Activated T-helper 1 cell treated with anti-CD3 and anti-CD28 coated beads, Interleukin-12 subunit alpha, Interleukin-12 subunit beta, Interleukin-2, Interleukin-4 antibody, amounts not matched to agents 30 ng/mL and 10 ng/mL and 1 ng/mL, durations not matched to agents 14 hours and 24 hours and 36 hours (primary cell): ENCODE results near the gene C1QL4. TPM values are rescaled to one million over a fixed set of nuclear protein-coding genes. Genes with fewer than 3 reads are reported as not detected.

ENCODE experiments used
- DNase-seq: peaks from one replicate; pipeline ENCODE4 v3.0.0; 2021; ENCODE audit warnings: low spot score
- H3K27ac Mint-ChIP-seq: one replicate; pipeline ENCODE4 v1.8.0; 2021; ENCODE audit warnings: mild to moderate bottlenecking, mixed read lengths
- H3K27me3 Mint-ChIP-seq: one replicate; pipeline ENCODE4 v1.8.0; 2022; ENCODE audit warnings: mild to moderate bottlenecking, moderate library complexity, mixed read lengths; ENCODE audit not compliant: insufficient read depth
- H3K36me3 Mint-ChIP-seq: one replicate; pipeline ENCODE4 v1.8.0; 2021; ENCODE audit warnings: low read depth, mixed read lengths
- H3K4me1 Mint-ChIP-seq: one replicate; pipeline ENCODE4 v1.8.0; 2021; ENCODE audit warnings: low read depth, mixed read lengths
- H3K4me3 Mint-ChIP-seq: one replicate; pipeline ENCODE4 v1.8.0; 2021; ENCODE audit warnings: mild to moderate bottlenecking, moderate library complexity, mixed read lengths
- H3K9me3 Mint-ChIP-seq: one replicate; pipeline ENCODE4 v1.8.0; 2021; ENCODE audit warnings: mixed read lengths
- intact Hi-C: fragments of 100-400 bp; cut with micrococcal nuclease; formaldehyde crosslinking; loops from one replicate; pipeline ENCODE4 v1.15.1; 2024
- total RNA-seq: library from RNA; stranded (reverse); gene quantifications from 2 replicates; pipeline ENCODE4 v1.2.3, GENCODE V29; 2022

C1QL4 gene
- total RNA-seq, 1 donor from 2014 or later: not detected

GRCh38 chr12:49345825-49346658 lies 9.1 kb upstream of the C1QL4 start:
- Mint-ChIP-seq H3K27me3 (peaks cover 63% of the 10 kb centered on the region), H3K36me3 (no peaks in the 10 kb centered on the region), H3K27ac (no peak overlapping the region), H3K9me3 (no peaks in the 10 kb centered on the region), H3K4me3 (peak overlapping the region; percentile 79), H3K4me1 (peaks cover 25% of the 10 kb centered on the region)
- intact Hi-C loops: loop anchor here (1.0 to 2.0 kb wide), 2 partner anchors 9 to 13 kb away; partner anchors contain the start of gene C1QL4
- DNase-seq: no peak

DNA sequence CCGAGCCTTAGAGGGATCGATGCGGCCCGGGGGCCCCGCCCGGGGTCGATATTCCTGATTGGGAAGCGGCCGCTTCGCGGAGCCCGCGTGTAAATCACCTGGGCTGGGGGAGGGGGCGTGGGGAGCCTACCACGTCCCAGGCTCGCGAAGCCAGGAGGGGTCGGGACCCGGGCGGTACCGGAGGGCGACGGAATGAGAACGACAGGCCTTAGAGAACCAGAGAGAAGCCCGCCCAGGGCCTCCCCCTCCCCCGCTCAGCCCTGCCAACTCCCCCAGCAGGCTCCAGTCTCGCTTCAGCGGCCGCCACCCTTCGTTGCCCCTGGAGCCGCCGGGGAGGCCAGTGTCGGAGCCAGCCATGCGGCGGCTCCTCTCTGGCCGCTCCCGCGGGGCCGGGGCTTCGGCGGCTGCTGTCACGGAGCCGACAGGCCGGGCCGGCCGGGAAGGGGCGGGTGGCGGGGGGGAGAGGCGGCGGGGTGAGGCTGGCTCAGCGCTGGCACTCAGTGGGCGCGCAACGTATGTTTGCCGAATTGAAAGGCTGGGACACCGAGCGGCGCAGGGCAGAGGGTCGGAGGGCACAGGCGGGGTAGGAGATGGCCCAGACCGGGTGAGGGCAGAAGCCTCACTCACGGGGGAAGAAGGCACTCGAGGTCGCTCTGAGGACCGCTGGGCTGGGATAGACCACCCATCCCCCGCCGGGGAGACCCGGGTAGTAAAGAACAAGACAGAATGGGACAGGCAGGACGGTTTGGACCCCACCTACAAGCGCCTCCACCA lies 8.2 kb upstream of the C1QL4 start:
- no peak overlapping the region for H3K27ac Mint-ChIP-seq
- H3K36me3 Mint-ChIP-seq: no peaks in the 10 kb centered on the region
- no peaks in the 10 kb centered on the region for H3K9me3 Mint-ChIP-seq
- H3K27me3 Mint-ChIP-seq: peaks cover 68% of the 10 kb centered on the region
- H3K4me3 Mint-ChIP-seq: peak overlapping the region; percentile 47
- DNase-seq: no peak
- intact Hi-C loops: no loop called here
- peaks cover 25% of the 10 kb centered on the region for H3K4me1 Mint-ChIP-seq

GRCh38 chr12:49344486-49345050 lies 7.6 kb upstream of the C1QL4 start:
- Mint-ChIP-seq H3K4me3 (no peak overlapping the region), H3K27ac (no peak overlapping the region), H3K36me3 (no peaks in the 10 kb centered on the region), H3K27me3 (peaks cover 73% of the 10 kb centered on the region), H3K9me3 (no peaks in the 10 kb centered on the region), H3K4me1 (peaks cover 25% of the 10 kb centered on the region)
- intact Hi-C loops: loop anchor here (5.0 kb wide), 4 partner anchors 212 to 362 kb away; partner anchors contain the start of genes DDN, DHH and TUBA1B
- DNase-seq: no peak

DNA sequence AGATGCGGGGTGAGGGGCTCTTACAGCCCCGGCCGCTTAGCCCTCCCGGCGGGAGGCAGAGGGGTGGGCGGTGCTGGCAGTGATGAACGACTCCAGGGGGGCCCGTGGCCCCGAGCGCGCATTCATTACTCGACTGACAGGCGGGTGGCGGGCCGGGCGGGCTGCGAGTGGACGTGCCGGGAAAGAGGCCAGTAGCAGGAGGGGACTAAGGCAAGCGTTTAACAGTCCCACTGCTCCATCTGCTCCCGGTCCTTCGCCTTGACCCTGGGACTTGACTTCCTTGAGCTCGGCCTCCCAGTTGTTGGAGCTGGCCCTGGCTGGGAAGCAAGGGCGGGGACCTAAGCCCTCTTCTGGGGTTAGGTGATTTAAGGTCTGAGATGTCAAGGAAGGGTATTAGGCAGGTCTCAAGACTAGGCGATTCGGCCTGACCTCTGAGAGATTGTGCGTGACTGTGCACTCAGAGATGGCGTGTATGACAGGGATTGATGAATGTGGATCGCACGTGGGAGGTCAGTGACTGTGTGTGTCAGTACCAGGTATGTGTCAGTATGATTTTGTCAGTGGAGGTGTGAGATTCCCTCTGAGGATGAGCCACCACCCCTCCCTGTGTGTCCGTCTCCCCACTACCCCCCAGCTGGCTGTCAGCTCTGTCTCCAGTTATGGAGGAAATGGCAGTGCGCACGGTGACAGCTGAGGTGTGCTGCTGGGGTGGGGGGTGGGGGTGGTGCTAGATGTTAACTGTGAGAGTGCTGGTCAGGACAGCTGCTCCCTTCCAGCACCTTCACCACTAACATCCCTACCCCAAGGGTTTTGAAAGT lies 6.1 kb upstream of the C1QL4 start:
- Mint-ChIP-seq H3K27ac (no peak overlapping the region), H3K36me3 (no peaks in the 10 kb centered on the region), H3K4me3 (peak overlapping the region; percentile 37), H3K27me3 (peaks cover 74% of the 10 kb centered on the region), H3K9me3 (no peaks in the 10 kb centered on the region), H3K4me1 (peaks cover 29% of the 10 kb centered on the region)
- intact Hi-C loops: loop anchor here (1.0 to 5.0 kb wide), 7 partner anchors 20 to 361 kb away; partner anchors contain the start of genes DDN, DHH, SPATS2 and TROAP
- no peak for DNase-seq

DNA sequence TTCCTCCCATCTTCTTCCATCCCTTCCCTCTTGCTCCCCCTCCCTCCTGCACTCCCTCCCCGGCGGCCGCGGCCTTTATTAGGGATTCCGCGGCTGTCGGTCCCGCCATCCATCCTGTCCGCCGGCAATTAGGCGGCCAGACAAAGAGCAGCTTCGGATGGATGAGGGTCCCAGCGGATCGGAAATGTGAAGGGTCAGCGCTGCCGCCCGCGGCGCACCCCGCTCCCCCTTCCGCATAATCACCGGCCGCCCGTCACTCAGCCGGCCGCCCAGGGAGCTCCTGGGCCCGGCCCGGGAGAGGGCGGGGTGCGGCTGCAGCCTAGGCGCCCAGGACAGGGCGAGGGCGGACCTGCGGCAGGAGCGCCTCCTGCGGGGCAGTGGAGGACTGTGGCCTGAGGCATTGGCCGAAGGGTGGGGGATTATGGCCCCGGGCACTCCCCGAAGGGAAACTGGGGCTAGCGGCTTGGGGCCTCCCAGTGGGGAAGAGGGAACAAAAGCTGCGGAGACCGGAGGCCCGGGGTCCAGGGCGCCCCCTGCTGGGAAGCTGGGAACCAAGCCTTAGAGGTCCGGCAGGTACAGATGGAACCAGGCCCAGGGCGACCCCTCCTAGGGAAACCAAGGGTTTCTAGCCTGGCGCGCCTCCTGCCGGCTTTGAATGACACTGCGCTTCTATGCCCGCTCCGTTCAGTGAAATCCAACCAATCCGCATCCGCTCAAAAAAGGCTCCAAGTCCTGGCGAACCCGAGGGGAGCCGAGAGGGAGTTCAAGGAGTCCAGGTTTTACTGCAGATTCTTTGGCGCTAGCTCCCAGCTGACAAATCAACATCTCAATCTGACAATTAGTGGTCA lies 5.3 kb upstream of the C1QL4 start:
- no peak overlapping the region for H3K27ac Mint-ChIP-seq
- H3K4me1 Mint-ChIP-seq: peaks cover 35% of the 10 kb centered on the region
- H3K4me3 Mint-ChIP-seq: peak overlapping the region; percentile 37

DNA sequence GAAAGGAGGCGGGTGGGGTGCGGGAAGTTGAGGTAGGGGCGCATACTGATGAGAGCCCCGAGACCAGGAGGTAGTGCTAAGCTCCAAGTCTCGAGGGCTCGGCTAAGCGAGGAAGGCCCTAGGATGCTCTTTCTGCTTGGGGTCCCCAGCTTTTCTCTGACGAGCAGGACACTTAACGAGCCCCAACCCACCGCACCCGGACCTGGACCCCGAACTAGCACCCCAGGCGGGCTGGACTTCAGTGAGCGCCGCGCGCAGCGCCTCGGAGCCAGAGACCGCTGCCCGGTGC lies 4.7 kb upstream of the C1QL4 start:
- peaks cover 32% of the 10 kb centered on the region for H3K4me1 Mint-ChIP-seq
- no peaks in the 10 kb centered on the region for H3K36me3 Mint-ChIP-seq
- H3K27me3 Mint-ChIP-seq: peaks cover 76% of the 10 kb centered on the region
- H3K9me3 Mint-ChIP-seq: no peaks in the 10 kb centered on the region
- H3K4me3 Mint-ChIP-seq: no peak overlapping the region
- no peak overlapping the region for H3K27ac Mint-ChIP-seq
- intact Hi-C loops: loop anchor here (1.0 to 5.0 kb wide), 7 partner anchors 18 to 359 kb away; partner anchors contain the start of genes DDN, DHH, SPATS2 and TROAP
- DNase-seq: no peak

More for the DNA sequence above, 5.3 kb upstream of the C1QL4 start:
- Mint-ChIP-seq H3K36me3 (no peaks in the 10 kb centered on the region), H3K27me3 (peaks cover 77% of the 10 kb centered on the region), H3K9me3 (no peaks in the 10 kb centered on the region)
- DNase-seq: peak; percentile 56
- intact Hi-C loops: loop anchor here (1.0 to 5.0 kb wide), 7 partner anchors 19 to 360 kb away; partner anchors contain the start of genes DDN, DHH, SPATS2 and TROAP

GRCh38 chr12:49340971-49341776 lies 4.2 kb upstream of the C1QL4 start:
- H3K27ac Mint-ChIP-seq: no peak overlapping the region
- no peak for DNase-seq
- intact Hi-C loops: loop anchor here (5.0 kb wide), 4 partner anchors 209 to 359 kb away; partner anchors contain the start of genes DDN, DHH and TUBA1B
- peaks cover 26% of the 10 kb centered on the region for H3K4me1 Mint-ChIP-seq
- H3K4me3 Mint-ChIP-seq: no peak overlapping the region
- H3K36me3 Mint-ChIP-seq: no peaks in the 10 kb centered on the region
- peaks cover 72% of the 10 kb centered on the region for H3K27me3 Mint-ChIP-seq
- no peaks in the 10 kb centered on the region for H3K9me3 Mint-ChIP-seq

DNA sequence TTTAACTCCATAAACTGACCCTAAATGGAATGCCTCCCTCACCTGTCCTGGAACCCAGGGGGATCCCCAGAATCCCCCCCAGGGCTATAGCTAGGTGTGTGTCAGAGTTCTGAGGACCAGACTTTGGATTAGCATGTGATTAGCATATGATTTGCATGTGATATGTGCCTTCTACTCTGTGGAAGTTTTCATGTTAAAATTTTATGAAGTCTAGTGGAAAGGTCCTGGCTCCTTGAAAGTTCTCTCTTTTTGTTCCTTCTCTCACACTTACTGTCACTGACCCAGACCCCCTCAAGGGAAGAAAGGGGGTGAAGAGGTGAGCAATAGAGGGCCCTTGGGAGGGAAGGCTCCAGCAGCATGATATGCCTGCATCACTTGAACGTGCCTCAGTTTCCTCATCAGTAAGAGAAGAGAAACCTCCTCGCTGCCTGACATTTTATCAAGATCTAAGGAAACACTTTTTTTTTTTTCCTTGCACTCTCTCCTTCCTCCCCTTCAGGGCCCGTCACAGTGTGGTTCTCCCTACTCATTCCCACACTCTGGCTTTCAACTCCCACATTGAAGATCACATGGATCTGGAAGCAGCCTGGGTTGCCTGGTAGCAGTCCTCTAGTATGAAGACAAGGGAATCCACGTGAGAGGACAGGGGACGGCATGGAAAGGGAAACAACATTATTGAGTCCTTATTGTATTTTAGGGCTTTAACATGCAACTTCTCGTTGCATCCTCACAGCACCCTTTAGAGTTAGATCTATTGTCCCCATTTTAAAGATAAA lies 3.3 kb upstream of the C1QL4 start:
- H3K4me3 Mint-ChIP-seq: no peak overlapping the region
- peaks cover 25% of the 10 kb centered on the region for H3K4me1 Mint-ChIP-seq
- H3K27ac Mint-ChIP-seq: no peak overlapping the region
- no peaks in the 10 kb centered on the region for H3K36me3 Mint-ChIP-seq
- no peak for DNase-seq
- intact Hi-C loops: loop anchor here (5.0 kb wide), 4 partner anchors 208 to 358 kb away; partner anchors contain the start of genes DDN, DHH and TUBA1B
- H3K27me3 Mint-ChIP-seq: peaks cover 70% of the 10 kb centered on the region
- no peaks in the 10 kb centered on the region for H3K9me3 Mint-ChIP-seq

DNA sequence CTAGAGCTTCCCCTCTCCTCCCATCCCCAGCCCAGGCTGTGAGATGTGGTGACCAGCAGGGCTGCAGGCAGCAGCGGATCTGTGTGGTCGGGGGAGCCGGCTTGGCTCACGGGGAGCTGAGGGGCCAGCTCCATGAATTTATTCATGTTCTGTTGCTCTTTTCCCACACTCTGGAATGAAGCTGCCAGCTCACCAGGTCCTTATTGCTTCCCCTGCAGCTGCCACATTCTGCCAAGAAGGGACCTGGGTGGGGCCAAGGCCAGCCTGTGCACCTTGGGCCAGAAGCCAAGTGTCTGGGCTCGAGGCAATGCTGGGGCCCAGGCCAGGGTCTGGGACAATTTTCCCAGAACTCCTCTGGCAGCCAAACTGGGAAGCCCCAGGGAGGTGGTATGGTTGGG lies 2.5 kb upstream of the C1QL4 start:
- Mint-ChIP-seq H3K27me3 (peaks cover 78% of the 10 kb centered on the region), H3K4me1 (peaks cover 25% of the 10 kb centered on the region), H3K27ac (no peak overlapping the region), H3K4me3 (no peak overlapping the region), H3K9me3 (no peaks in the 10 kb centered on the region), H3K36me3 (no peaks in the 10 kb centered on the region)
- intact Hi-C loops: no loop called here
- no peak for DNase-seq

GRCh38 chr12:49338830-49339463 lies 2.0 kb upstream of the C1QL4 start:
- intact Hi-C loops: no loop called here
- no peaks in the 10 kb centered on the region for H3K9me3 Mint-ChIP-seq
- H3K27ac Mint-ChIP-seq: no peak overlapping the region
- no peak overlapping the region for H3K4me3 Mint-ChIP-seq
- H3K27me3 Mint-ChIP-seq: peaks cover 79% of the 10 kb centered on the region
- peaks cover 25% of the 10 kb centered on the region for H3K4me1 Mint-ChIP-seq
- H3K36me3 Mint-ChIP-seq: no peaks in the 10 kb centered on the region
- no peak for DNase-seq
